Tibial nerve (tissue), 4 donors: ENCODE data around the gene ZFYVE16.

Experiments
- EP300 ChIP-seq, 2 donors: sonication (generic); formaldehyde crosslinking; IDR thresholded peaks; one replicate each; pipeline ENCODE4 v1.6.1; 2017; ENCODE audit warnings: antibody characterized with exemption in 2 of 2, mild to moderate bottlenecking in 1 of 2
- POLR2A ChIP-seq, 2 donors: fragments of 450-650 bp; IDR thresholded peaks; one replicate each; pipeline ENCODE4 v1.6.1; 2017; ENCODE audit warnings: antibody characterized with exemption in 2 of 2, mild to moderate bottlenecking in 2 of 2, moderate library complexity in 2 of 2
- TF ChIP-seq, protein P1 (sequence below), 5 experiments: fragments of 200-600 bp in 3 of 5; fragments of 450-650 bp in 2 of 5; sonication (generic) in 3 of 5; IDR thresholded peaks; one replicate each; pipeline ENCODE4 v1.5.1; 2016 to 2019; ENCODE audit warnings: antibody characterized with exemption in 5 of 5, mild to moderate bottlenecking in 3 of 5, moderate library complexity in 2 of 5

DNA sequence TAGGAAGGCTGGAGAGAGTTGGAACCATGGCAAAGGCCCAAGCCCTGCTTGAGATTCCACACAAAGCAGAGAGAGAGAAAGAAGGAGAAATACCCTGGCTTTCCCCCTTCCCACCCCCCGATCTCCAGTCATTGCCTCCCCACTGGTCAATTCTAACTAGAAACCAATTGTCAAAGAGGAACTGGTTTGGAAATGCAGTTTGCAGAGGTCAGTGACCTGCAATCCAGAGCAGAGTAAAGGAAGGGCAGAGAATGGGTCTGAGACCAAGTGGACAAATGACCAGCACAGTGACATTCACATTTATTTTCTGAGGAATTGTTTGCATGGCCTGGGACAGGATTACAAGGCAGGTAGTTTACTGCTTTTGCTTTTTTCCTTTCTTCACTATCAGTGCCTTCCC lies 37.5 kb upstream of the ZFYVE16 start:
- TF ChIP-seq, protein P1, sequence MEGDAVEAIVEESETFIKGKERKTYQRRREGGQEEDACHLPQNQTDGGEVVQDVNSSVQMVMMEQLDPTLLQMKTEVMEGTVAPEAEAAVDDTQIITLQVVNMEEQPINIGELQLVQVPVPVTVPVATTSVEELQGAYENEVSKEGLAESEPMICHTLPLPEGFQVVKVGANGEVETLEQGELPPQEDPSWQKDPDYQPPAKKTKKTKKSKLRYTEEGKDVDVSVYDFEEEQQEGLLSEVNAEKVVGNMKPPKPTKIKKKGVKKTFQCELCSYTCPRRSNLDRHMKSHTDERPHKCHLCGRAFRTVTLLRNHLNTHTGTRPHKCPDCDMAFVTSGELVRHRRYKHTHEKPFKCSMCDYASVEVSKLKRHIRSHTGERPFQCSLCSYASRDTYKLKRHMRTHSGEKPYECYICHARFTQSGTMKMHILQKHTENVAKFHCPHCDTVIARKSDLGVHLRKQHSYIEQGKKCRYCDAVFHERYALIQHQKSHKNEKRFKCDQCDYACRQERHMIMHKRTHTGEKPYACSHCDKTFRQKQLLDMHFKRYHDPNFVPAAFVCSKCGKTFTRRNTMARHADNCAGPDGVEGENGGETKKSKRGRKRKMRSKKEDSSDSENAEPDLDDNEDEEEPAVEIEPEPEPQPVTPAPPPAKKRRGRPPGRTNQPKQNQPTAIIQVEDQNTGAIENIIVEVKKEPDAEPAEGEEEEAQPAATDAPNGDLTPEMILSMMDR (IDR thresholded peaks at IDR 0.05): no peak
- TF ChIP-seq POLR2A (IDR thresholded peaks at IDR 0.05) (no peak), EP300 (IDR thresholded peaks at IDR 0.05) (no peak)
